HFFc6 (cell line): ENCODE data around the gene ITGB3. TPM values are rescaled to one million over a fixed set of nuclear protein-coding genes. Genes with fewer than 3 reads are reported as not detected.
A peak's percentile ranks its signal among the peaks of the same experiment; 100 is the strongest.

Experiments used
- DNase-seq: peaks from one replicate; pipeline ENCODE4 v3.0.0-alpha.2; 2018
- H3K27ac Mint-ChIP-seq: 2 replicates; pipeline ENCODE4 v1.8.0; 2020; ENCODE audit warnings: mild to moderate bottlenecking, mixed read lengths
- H3K27me3 Mint-ChIP-seq: 2 replicates; pipeline ENCODE4 v1.8.0; 2021; ENCODE audit warnings: mild to moderate bottlenecking, moderate library complexity, mixed read lengths; ENCODE audit not compliant: insufficient read depth
- H3K36me3 Mint-ChIP-seq: 2 replicates; pipeline ENCODE4 v1.8.0; 2021; ENCODE audit warnings: low read depth, mixed read lengths
- H3K4me1 Mint-ChIP-seq: 2 replicates; pipeline ENCODE4 v1.8.0; 2020; ENCODE audit warnings: low read depth, mixed read lengths
- H3K4me3 Mint-ChIP-seq: 2 replicates; pipeline ENCODE4 v1.8.0; 2020; ENCODE audit warnings: mild to moderate bottlenecking, moderate library complexity, mixed read lengths
- H3K9me3 Mint-ChIP-seq: 2 replicates; pipeline ENCODE4 v1.8.0; 2020; ENCODE audit warnings: mild to moderate bottlenecking, mixed read lengths
- total RNA-seq, 6 experiments: library from RNA; stranded (reverse); fragmentation: NEBNext Ultra II Directional; extraction: Animal tissue kit (Norgen Biotek cat#: 25700); gene quantifications; 2 replicates in 1 of 6; 3 replicates in 5 of 6; pipeline ENCODE4 v1.2.3, GENCODE V29; 2021
- TF ChIP-seq, protein P1 (sequence below): fragments of 200-600 bp; sonication (generic); IDR thresholded peaks from 2 replicates; pipeline ENCODE4 v1.5.0; 2021; ENCODE audit warnings: antibody characterized with exemption, mild to moderate bottlenecking

Gene ITGB3
- total RNA-seq, 6 experiments from 2014 or later = 2.2 to 4.1 (median 2.9) TPM

DNA sequence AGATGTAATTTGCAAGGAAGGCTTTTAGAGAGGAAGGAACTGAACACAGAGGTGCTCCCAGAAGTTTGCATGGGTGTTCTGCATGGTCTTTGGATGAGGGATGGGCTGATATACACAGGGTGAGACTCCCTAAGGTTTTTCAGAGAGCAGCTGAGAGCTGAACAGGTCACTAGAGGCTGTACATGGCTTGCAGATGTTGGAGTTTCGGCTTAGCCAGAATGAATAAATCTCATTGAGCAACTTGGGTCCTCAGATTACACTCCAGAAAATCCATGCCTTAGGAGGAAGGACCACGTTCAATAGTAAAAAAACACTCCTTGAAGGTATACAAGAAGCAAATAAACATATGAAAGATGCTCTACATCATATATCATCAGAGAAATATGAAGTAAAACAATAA is 7.5 kb upstream of the ITGB3 start:
- no peak for DNase-seq
- no peak overlapping the region for H3K27ac Mint-ChIP-seq
- H3K9me3 Mint-ChIP-seq = no peaks in the 10 kb centered on the region
- TF ChIP-seq, protein P1, sequence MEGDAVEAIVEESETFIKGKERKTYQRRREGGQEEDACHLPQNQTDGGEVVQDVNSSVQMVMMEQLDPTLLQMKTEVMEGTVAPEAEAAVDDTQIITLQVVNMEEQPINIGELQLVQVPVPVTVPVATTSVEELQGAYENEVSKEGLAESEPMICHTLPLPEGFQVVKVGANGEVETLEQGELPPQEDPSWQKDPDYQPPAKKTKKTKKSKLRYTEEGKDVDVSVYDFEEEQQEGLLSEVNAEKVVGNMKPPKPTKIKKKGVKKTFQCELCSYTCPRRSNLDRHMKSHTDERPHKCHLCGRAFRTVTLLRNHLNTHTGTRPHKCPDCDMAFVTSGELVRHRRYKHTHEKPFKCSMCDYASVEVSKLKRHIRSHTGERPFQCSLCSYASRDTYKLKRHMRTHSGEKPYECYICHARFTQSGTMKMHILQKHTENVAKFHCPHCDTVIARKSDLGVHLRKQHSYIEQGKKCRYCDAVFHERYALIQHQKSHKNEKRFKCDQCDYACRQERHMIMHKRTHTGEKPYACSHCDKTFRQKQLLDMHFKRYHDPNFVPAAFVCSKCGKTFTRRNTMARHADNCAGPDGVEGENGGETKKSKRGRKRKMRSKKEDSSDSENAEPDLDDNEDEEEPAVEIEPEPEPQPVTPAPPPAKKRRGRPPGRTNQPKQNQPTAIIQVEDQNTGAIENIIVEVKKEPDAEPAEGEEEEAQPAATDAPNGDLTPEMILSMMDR = no peak
- H3K27me3 Mint-ChIP-seq = peaks cover 3% of the 10 kb centered on the region
- H3K4me3 Mint-ChIP-seq = no peak overlapping the region
- no peaks in the 10 kb centered on the region for H3K36me3 Mint-ChIP-seq
- no peaks in the 10 kb centered on the region; the same call in 1 of the 2 replicates for H3K4me1 Mint-ChIP-seq

GRCh38 chr17:47250855-47251254 is 2.8 kb upstream of the ITGB3 start:
- Mint-ChIP-seq H3K9me3 (no peaks in the 10 kb centered on the region), H3K4me1 (peaks cover 24% of the 10 kb centered on the region)
- TF ChIP-seq, protein P1 = no peak

GRCh38 chr17:47251421-47251940 is 2.1 kb upstream of the ITGB3 start:
- Mint-ChIP-seq H3K27ac (no peak overlapping the region), H3K27me3 (no peaks in the 10 kb centered on the region; the same call in 1 of the 2 replicates), H3K9me3 (no peaks in the 10 kb centered on the region), H3K4me1 (peaks cover 27% of the 10 kb centered on the region), H3K4me3 (no peak overlapping the region), H3K36me3 (no peaks in the 10 kb centered on the region)
- DNase-seq = no peak
- TF ChIP-seq, protein P1 = no peak

More at GRCh38 chr17:47250855-47251254, 2.8 kb upstream of the ITGB3 start:
- H3K27ac Mint-ChIP-seq = no peak overlapping the region
- H3K36me3 Mint-ChIP-seq = no peaks in the 10 kb centered on the region
- no peak overlapping the region for H3K4me3 Mint-ChIP-seq
- peaks cover 2% of the 10 kb centered on the region for H3K27me3 Mint-ChIP-seq
- DNase-seq = no peak

DNA sequence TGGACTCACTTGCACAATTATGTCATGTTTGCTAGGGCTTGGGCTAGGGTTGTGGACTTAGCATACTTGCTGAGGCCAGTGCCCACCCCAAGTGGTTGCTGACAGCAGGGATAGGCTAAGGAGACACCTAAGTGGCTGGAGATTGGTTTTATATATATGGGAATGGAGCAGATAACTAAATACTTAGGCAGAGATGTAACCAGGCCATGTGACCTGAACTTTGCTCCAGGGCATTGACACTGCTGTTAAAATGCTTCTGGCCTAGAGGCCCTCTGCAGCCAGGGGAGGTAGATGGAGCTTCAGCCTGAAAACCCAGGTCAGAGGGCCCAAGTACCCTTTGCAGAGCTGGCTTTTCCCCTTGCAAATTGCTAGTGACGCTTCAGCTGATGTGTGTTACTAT is 1.4 kb upstream of the ITGB3 start:
- Mint-ChIP-seq H3K27me3 (no peaks in the 10 kb centered on the region; the same call in 1 of the 2 replicates), H3K27ac (no peak overlapping the region), H3K4me1 (peaks cover 35% of the 10 kb centered on the region), H3K9me3 (no peaks in the 10 kb centered on the region), H3K4me3 (no peak overlapping the region), H3K36me3 (no peaks in the 10 kb centered on the region)
- DNase-seq = peak; percentile 33
- TF ChIP-seq, protein P1 = no peak

GRCh38 chr17:47252766-47253512 is 688 bp upstream of the ITGB3 start:
- H3K27ac Mint-ChIP-seq = no peak overlapping the region

More at GRCh38 chr17:47252766-47253512, 688 bp upstream of the ITGB3 start:
- H3K4me3 Mint-ChIP-seq = peak overlapping the region; percentile 78
- peaks cover 42% of the 10 kb centered on the region for H3K4me1 Mint-ChIP-seq
- no peaks in the 10 kb centered on the region for H3K36me3 Mint-ChIP-seq
- no peaks in the 10 kb centered on the region for H3K9me3 Mint-ChIP-seq
- TF ChIP-seq, protein P1 = no peak
- H3K27me3 Mint-ChIP-seq = no peaks in the 10 kb centered on the region; the same call in 1 of the 2 replicates
- no peak for DNase-seq
